K562 treated with DMSO at 1 percent for 48 hours (cell line): ENCODE measurements around the gene ZNF521. TPM values are rescaled to one million over a fixed set of nuclear protein-coding genes. Genes with fewer than 3 reads are reported as not detected.

ENCODE experiments used
- total RNA-seq: library from RNA; unstranded; fragments of 300-600 nt; gene quantifications from 2 replicates; pipeline ENCODE4 v1.2.3, GENCODE V29; 2022; ENCODE audit warnings: low replicate concordance; ENCODE audit errors: extremely low read depth

ZNF521 gene
- not detected in 2 replicates for total RNA-seq

DNA sequence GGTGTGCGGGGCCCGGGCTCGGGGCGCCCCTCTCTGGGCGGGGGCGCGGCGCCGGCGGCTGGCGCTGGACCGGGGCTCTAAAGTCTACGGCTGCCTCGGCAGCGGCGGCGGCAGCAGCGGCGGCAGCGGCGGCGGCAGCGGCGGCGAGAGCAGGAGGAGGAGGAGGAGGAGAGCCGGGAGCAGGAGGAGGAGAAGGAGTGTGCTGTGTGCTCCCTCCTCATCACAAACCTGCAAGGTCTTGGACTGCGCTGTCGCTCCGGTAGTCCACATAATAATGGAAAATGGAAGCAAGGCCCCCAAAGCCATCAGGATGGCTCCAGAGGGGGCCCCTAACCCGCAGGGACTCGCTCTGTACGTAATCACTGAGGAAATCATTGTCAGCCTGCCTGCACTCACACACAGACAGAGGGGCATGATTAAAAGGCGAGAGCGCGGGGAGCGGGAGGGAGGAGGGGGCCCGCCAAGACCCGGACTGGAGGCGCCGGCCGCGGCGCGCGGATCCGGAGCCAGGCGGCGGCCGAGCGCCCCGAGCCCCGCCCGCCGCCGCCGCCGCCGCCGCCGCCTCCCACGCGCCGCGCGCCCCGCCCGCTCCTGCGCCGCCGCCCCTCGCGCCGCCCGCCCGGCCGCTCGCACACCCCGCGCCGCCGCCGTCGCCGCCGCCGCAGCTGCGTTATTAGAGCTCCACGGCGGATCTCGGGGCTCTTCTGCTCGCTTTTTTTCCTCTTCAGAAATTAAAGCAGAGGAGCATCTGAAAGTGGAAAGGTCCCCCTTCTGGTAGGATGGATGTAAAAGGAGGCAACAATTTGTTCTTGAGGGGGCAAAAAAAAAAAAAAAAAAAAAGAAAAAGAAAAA is at the start of gene ZNF521:
TSS of gene ZNF521 (minus strand) at position 390 of the 852 bp plus-strand sequence. CDS start 1,220 bp downstream, outside the sequence.

